OCI-LY3 (cell line): Measurements from ENCODE around the gene PCBP3.

Experiments
- H2AFZ ChIP-seq: fragments of 200-600, 300-600 bp; shearing (Covaris generic); 2 replicates; pipeline ENCODE4 v1.6.0; 2014; ENCODE audit warnings: antibody characterized with exemption, low read depth, low read length
- H3K27ac ChIP-seq: fragments of 200-600, 300-600 bp; sonication (generic); 2 replicates; pipeline ENCODE4 v1.5.1; 2014; ENCODE audit warnings: mild to moderate bottlenecking, low read length, moderate library complexity, mixed read lengths
- H3K27me3 ChIP-seq: fragments of 200-600, 300-600 bp; sonication (generic); 2 replicates; pipeline ENCODE4 v1.6.1; 2014; ENCODE audit warnings: low read depth, low read length, mixed read lengths
- H3K36me3 ChIP-seq: fragments of 200-600, 300-600 bp; sonication (generic); replicated peaks from 2 replicates; pipeline ENCODE3; 2014; ENCODE audit warnings: low read depth, low read length, mixed read lengths
- H3K4me1 ChIP-seq: fragments of 300-600, 200-600 bp; sonication (generic); 2 replicates; pipeline ENCODE4 v1.6.1; 2014; ENCODE audit warnings: low read length, mixed read lengths
- H3K4me2 ChIP-seq: fragments of 200-600, 300-600 bp; sonication (generic); 2 replicates; pipeline ENCODE4 v1.6.1; 2014; ENCODE audit warnings: low read length, mixed read lengths
- H3K4me3 ChIP-seq: fragments of 300-600, 200-600 bp; sonication (generic); 2 replicates; pipeline ENCODE4 v1.5.1; 2014; ENCODE audit warnings: antibody characterized with exemption, mild to moderate bottlenecking, low read length, moderate library complexity
- H3K79me2 ChIP-seq: fragments of 300-600, 200-600 bp; shearing (Covaris generic); 2 replicates; pipeline ENCODE4 v1.6.1; 2014; ENCODE audit warnings: mild to moderate bottlenecking, low read length, mixed read lengths
- H3K9ac ChIP-seq: fragments of 300-600, 200-600 bp; shearing (Covaris generic); 2 replicates; pipeline ENCODE4 v1.6.0; 2014; ENCODE audit warnings: mild to moderate bottlenecking, low read length, moderate library complexity
- H3K9me3 ChIP-seq: fragments of 200-600, 300-600 bp; shearing (Covaris generic); 2 replicates; pipeline ENCODE4 v1.6.1; 2014; ENCODE audit warnings: low read length, mixed read lengths; ENCODE audit not compliant: insufficient read depth
- H4K20me1 ChIP-seq: fragments of 200-600, 300-600 bp; sonication (generic); 2 replicates; pipeline ENCODE4 v1.6.1; 2016; ENCODE audit warnings: low read length, mixed read lengths; ENCODE audit not compliant: insufficient read depth
- CTCF ChIP-seq: fragments of 200-600, 300-600 bp; sonication (generic); IDR thresholded peaks from 2 replicates; pipeline ENCODE4 v1.5.1; 2014; ENCODE audit warnings: antibody characterized with exemption, low read length, low read depth
- EZH2phosphoT487 ChIP-seq: fragments of 200-600 bp; shearing (Covaris generic); IDR thresholded peaks from 2 replicates; pipeline ENCODE4 v1.6.1; 2018; ENCODE audit warnings: antibody characterized with exemption, mixed run types, low read depth

Gene PCBP3

GRCh38 chr21:45856442-45856841 is 212.9 kb downstream of the PCBP3 start:
- Histone ChIP-seq H2AFZ (no peak overlapping the region), H3K9me3 (no peaks in the 10 kb centered on the region), H3K4me1 (peaks cover 3% of the 10 kb centered on the region), H3K4me2 (no peak overlapping the region), H3K4me3 (no peak overlapping the region), H3K27ac (no peak overlapping the region), H3K27me3 (no peaks in the 10 kb centered on the region), H3K9ac (no peak overlapping the region), H3K36me3 (no peaks in the 10 kb centered on the region), H4K20me1 (no peaks in the 10 kb centered on the region), H3K79me2 (no peaks in the 10 kb centered on the region)
- no peak for TF ChIP-seq EZH2phosphoT487
- TF ChIP-seq CTCF = no peak

GRCh38 chr21:45856906-45857305 is 213.4 kb downstream of the PCBP3 start:
- no peaks in the 10 kb centered on the region for H3K79me2 ChIP-seq
- H3K4me1 ChIP-seq = peaks cover 8% of the 10 kb centered on the region
- no peak overlapping the region for H3K9ac ChIP-seq
- H3K36me3 ChIP-seq = no peaks in the 10 kb centered on the region
- no peak overlapping the region for H3K27ac ChIP-seq
- no peaks in the 10 kb centered on the region for H3K9me3 ChIP-seq
- TF ChIP-seq EZH2phosphoT487 = no peak
- no peak for TF ChIP-seq CTCF
- no peaks in the 10 kb centered on the region for H3K27me3 ChIP-seq
- H2AFZ ChIP-seq = no peak overlapping the region
- H4K20me1 ChIP-seq = no peaks in the 10 kb centered on the region
- no peak overlapping the region for H3K4me2 ChIP-seq
- H3K4me3 ChIP-seq = no peak overlapping the region

GRCh38 chr21:45857761-45858160 is 214.2 kb downstream of the PCBP3 start:
- Histone ChIP-seq H3K9ac (no peak overlapping the region), H3K4me3 (no peak overlapping the region), H3K27ac (no peak overlapping the region), H4K20me1 (no peaks in the 10 kb centered on the region), H3K4me2 (no peak overlapping the region), H3K27me3 (no peaks in the 10 kb centered on the region), H3K79me2 (no peaks in the 10 kb centered on the region), H3K36me3 (no peaks in the 10 kb centered on the region), H2AFZ (no peak overlapping the region), H3K4me1 (peaks cover 17% of the 10 kb centered on the region), H3K9me3 (no peaks in the 10 kb centered on the region)
- TF ChIP-seq CTCF (no peak), EZH2phosphoT487 (no peak)

- H3K36me3 ChIP-seq = no peaks in the 10 kb centered on the region
- H3K4me1 ChIP-seq = peaks cover 21% of the 10 kb centered on the region
- H4K20me1 ChIP-seq = no peaks in the 10 kb centered on the region
- no peak for TF ChIP-seq EZH2phosphoT487
- no peak for TF ChIP-seq CTCF
- H3K27me3 ChIP-seq = no peaks in the 10 kb centered on the region
- H3K4me2 ChIP-seq = no peak overlapping the region
- H2AFZ ChIP-seq = no peak overlapping the region
- H3K27ac ChIP-seq = no peak overlapping the region
- no peak overlapping the region for H3K9ac ChIP-seq
- H3K79me2 ChIP-seq = no peaks in the 10 kb centered on the region
- H3K4me3 ChIP-seq = no peak overlapping the region
- no peaks in the 10 kb centered on the region for H3K9me3 ChIP-seq
These were observed 214.7 kb downstream of the PCBP3 start for GRCh38 chr21:45858180-45858579.
